ENCODE data around the gene IFNA5.

IFNA5 gene

DNA sequence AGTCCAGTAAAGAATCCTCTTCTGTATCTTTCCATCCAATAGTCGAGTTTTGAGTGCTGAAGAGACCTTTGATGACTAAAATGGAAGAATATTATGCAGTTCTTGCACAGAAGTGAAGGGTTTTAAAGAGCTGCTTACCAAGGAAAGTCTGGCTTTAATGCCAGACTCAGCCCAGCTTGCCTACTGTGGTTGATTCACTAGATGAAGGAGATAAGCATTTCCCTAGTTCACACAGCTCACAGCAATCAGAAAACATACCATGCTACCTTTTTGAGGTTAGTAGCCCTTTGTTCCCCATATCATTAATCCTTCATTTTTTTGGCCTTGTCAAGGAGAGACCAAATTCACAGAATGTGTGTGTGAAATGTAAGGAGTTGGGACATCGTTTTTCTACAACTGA, 15.3 kb downstream of the IFNA5 start:
- DNase-seq: no peak

DNA sequence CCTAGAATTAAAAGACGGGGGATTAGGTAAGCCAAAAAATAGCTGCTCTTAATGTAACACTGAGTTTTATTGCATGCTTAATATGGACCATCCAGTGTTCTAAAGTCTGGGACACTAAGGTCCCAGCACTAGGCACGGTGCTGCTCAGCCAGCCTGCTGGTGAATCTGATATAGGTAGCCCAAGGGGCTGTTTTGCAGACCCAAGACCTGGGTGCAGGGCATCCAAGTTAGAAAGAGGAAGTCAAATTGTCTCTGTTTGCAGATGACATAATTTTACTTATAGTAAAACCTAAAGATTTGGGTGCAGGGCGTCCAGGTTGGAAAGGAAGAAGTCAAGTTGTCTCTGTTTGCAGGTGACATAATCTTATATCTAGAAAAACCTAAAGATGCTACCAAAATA, 17.8 kb downstream of the IFNA5 start:
- DNase-seq: no peak

DNA sequence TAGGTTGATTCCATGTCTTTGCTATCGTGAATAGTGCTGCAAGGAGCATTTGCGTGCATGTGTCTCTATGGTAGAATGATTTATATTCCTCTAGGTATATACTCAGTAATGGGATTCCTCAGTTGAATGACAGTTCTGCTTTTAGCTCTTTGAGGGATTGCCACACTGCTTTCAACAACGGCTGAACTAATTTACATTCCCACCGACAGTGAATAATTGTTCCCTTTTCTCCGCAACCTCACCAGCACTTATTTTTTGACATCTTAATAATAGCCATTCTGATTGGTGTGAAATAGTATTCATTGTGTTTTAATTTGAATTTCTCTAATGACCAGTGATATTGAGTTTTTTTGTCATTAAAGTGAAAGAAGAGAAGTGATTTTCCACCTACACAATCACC, 18.5 kb downstream of the IFNA5 start:
- DNase-seq: no peak

DNA sequence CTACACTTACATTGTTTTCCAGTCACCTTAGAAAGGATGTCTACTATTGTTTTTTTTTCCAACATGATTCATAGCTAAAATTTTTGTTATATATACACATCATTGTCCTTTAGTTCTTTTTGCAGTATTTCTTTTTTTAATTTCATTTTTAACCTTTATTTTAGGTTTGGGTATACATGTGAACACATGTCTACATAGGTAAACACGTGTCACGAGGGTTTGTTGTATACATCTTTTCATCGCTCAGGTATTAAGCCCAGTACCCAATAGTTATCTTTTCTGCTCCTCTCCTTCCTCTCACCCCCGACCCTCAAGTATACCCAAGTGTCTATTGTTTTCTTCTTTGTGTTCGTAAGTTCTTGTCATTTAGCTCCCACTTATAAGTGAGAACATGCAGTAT, 19.0 kb downstream of the IFNA5 start:
- no peak for DNase-seq

DNA sequence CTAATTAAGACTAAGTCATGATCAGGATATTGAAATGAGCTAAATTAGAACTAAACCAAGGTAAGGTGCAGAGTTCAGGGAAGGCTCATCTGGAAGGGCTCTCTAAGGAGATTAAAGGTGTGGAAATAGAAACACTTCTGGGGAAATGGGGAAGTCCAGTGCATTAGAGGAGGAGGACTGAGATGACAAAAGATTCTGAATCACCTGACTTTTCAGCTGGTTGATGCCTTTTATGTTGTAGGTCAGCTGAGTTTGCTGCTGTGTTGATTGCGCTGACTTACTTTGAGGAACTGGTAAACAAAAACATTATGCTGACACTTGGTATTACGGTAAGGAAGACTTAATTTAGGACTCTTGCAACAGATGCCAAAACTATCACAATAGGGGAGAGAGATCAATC, 23.8 kb downstream of the IFNA5 start:
- no peak for DNase-seq

DNA sequence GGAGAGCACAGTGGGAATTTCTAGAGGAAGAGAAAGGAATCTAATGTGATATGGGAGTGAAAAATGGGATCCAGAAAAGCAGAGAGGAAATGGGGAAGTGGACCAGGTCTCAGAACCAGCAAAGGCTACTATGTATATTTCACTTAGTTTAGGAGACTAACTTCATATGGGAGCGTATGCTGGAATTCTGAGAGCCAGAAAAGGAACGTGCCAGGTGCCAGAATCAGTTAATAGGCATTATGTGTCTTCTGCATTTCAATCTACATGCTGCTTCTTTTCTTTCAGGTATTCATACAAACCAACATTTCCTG, 36.8 kb downstream of the IFNA5 start:
- no peak for DNase-seq

DNA sequence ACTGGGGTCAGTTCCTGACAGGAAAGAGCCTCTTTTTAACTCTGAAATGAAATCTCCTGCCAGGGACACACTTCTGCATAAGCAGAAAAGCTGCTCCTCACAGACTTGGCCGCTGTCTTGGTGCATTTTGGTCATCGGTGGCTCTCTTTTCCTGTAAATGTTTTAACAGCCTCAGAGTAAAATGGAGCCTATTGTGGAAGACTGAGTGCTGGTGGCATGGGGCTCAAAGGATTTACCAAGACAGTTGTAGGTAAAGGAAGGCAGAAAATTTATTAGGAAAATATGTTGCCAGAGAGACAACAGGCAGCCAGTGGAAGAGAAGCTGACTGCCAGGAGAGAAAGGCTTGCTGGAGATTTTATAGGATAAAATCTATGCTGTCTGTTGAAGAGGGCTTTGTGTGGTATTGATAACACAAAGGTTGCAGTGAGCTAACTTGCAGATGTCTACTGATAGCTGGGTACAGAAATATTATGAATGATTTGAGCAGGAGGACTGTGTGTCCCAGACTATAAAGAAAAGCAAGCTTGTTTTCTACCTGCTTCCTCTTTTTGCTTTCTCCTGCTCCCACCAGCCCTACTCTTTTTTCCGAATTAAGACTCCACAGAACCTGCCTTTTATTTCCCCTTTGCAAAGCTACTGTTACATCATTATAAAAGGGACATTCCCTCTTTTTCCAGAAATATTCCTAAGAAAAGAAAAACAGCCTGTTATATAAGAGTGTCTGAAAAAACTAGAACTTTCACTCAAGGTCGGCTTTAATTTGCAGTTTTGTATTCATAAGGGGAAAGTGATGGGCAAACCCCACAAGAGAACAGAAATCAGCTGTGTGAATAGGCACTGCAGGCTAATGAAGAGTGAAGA, 37.4 kb downstream of the IFNA5 start:
- DNase-seq: no peak

DNA sequence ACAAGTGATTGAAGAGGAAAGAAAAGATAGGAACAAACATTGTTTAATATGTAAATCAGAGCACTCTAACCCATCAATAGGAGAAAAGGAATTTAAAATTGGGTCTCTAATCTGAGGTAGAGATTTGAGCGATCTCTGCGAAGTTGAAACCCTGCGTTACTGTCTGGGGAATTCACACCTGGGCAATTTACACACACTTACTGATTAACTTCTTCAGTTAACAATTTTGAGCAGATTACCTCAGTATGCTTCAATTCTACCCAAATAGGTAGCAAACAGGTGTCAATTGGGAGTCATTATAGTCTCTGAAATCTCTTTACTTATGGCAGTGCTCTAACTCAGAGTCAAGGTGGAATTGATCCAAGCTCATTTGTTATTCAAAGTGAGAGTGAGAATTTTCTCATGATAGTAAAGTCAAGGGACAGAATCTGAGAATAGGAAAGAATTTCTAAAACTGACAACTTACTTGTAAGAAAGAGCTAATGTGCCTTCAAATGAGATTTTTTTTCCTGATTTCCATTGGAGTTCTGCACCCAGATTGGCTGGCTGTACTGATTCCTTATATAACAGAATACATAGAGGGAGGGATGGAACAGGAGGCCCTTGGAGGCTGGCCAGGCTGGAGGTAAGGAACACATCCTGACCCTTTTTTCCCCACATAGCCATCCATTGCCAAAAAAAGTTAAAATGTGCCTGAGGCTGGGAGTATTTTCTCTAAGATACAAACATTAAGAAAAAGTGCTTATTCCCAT, 38.2 kb downstream of the IFNA5 start:
- no peak for DNase-seq

DNA sequence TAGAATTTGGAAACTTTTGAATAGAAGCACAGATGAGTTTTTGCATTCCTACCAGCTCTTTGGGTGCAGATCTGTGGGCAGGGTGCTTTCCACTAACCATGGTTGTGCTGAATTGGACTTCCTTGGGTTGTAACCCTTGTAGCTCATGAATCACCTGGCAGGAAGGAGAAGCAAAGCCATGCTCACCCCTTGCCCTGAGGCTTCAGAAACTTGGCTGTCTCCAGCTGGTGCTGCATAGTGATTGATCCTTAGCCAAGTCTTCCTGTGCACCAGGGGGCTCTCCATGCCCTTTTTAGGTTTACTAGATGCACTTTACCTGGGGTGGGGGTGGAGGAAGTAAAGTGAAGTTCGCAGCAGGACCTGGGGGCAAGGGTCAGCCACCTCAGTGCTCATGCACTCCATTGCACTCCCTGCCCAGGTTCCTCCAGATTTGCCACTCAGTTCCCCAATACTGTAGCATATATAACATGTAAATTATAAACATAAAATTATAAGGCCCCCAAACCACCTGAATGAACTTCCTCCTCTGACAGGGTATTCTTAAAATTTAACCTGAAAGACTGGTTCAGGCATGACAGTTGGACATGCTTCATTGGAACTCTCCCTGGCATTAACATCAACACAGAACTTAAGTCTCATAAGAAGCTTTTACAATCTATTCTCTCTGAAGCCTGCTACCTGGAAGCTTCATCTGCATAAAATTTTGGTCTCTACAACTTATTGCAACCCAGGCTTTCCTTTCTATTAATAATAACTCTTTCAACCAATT, 39.5 kb downstream of the IFNA5 start:
- DNase-seq: no peak

DNA sequence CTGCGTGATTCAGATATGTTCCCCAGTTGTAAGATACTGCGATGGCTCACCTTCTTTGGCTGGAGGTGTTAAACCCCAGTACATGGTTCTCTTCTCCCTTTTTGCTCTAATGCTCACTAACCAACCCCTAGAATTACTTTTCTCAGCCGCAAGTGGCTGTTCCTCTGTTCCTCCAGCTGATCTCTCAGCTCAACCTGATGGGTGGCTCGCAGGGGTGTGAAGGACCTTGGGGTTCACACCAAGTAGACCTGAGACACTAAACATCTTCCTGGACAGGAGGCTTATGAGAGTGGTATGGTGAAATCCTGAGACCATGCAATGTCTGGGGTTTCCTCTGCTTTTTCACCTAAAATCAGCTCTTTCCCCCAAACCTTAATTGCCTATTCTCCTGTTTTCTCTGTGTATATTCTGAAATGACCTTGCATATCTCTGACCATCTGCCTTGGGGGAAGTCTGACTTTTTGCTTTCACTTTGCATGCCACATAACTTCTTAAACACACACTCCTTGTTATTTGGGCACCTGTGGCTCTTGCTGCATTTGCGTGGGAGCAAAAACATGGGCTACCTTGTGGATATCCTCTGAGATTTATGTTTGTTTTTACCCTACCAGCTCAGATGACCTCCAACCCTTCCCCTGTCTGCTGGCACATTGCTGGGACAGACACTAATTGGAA, 49.4 kb downstream of the IFNA5 start:
- no peak for DNase-seq
